DOHH2 (cell line): Measurements from ENCODE around the gene DCTN3.

Experiments used
- H3F3A ChIP-seq: fragments of 200-600 bp; sonication (generic), shearing (Covaris generic); 2 replicates; pipeline ENCODE4 v1.6.0; 2016; ENCODE audit warnings: antibody characterized with exemption, mild to moderate bottlenecking; ENCODE audit not compliant: control insufficient read depth, insufficient read depth
- H3K27ac ChIP-seq: fragments of 200-600 bp; sonication (generic); 2 replicates; pipeline ENCODE4 v1.5.1; 2014; ENCODE audit warnings: low read depth, mild to moderate bottlenecking, low read length, moderate library complexity
- H3K27me3 ChIP-seq: fragments of 200-600 bp; sonication (generic); 2 replicates; pipeline ENCODE4 v1.6.1; 2014; ENCODE audit warnings: mild to moderate bottlenecking, low read length, mixed read lengths; ENCODE audit not compliant: control insufficient read depth
- H3K36me3 ChIP-seq: fragments of 200-600 bp; sonication (generic); 2 replicates; pipeline ENCODE4 v1.6.1; 2014; ENCODE audit warnings: mild to moderate bottlenecking, low read length, moderate library complexity, mixed read lengths; ENCODE audit not compliant: control insufficient read depth
- H3K4me1 ChIP-seq: fragments of 200-600 bp; sonication (generic); 2 replicates; pipeline ENCODE4 v1.6.1; 2014; ENCODE audit warnings: mild to moderate bottlenecking, low read length, mixed read lengths; ENCODE audit not compliant: control insufficient read depth
- H3K4me2 ChIP-seq: fragments of 200-600 bp; sonication (generic); 2 replicates; pipeline ENCODE4 v1.6.0; 2014; ENCODE audit warnings: mild to moderate bottlenecking, low read length, moderate library complexity
- H3K4me3 ChIP-seq: fragments of 200-600 bp; sonication (generic); 2 replicates; pipeline ENCODE4 v1.5.1; 2014; ENCODE audit warnings: mild to moderate bottlenecking, low read length, mixed read lengths
- H3K79me2 ChIP-seq: fragments of 200-600 bp; sonication (generic); 2 replicates; pipeline ENCODE4 v1.6.1; 2014; ENCODE audit warnings: mild to moderate bottlenecking, low read length, mixed read lengths; ENCODE audit not compliant: control insufficient read depth
- H3K9me2 ChIP-seq: fragments of 200-600 bp; sonication (generic); replicated peaks from 2 replicates; pipeline ENCODE4 v1.6.1; 2014; ENCODE audit warnings: mild to moderate bottlenecking, low read length, mixed read lengths; ENCODE audit not compliant: control insufficient read depth
- H3K9me3 ChIP-seq: fragments of 200-600 bp; sonication (generic); 2 replicates; pipeline ENCODE4 v1.6.1; 2014; ENCODE audit warnings: antibody characterized with exemption, low read length, mixed read lengths; ENCODE audit not compliant: control insufficient read depth, insufficient read depth
- H4K20me1 ChIP-seq: fragments of 200-600 bp; sonication (generic); 2 replicates; pipeline ENCODE4 v1.6.0; 2014; ENCODE audit warnings: low read depth, mild to moderate bottlenecking, antibody characterized with exemption, low read length, moderate library complexity; ENCODE audit not compliant: control insufficient read depth, insufficient read depth
- CTCF ChIP-seq: fragments of 200-600 bp; sonication (generic); IDR thresholded peaks from one replicate; pipeline ENCODE4 v1.5.1; 2014; ENCODE audit warnings: antibody characterized with exemption, mild to moderate bottlenecking, low read depth, low read length; ENCODE audit not compliant: poor library complexity, severe bottlenecking
- EZH2phosphoT487 ChIP-seq: fragments of 200-600 bp; sonication (generic); IDR thresholded peaks from 2 replicates; pipeline ENCODE4 v1.6.1; 2017; ENCODE audit warnings: borderline replicate concordance, mild to moderate bottlenecking, antibody characterized with exemption, low read length, moderate library complexity, mixed read lengths

The DCTN3 gene

GRCh38 chr9:34579104-34579807, 41.0 kb downstream of the DCTN3 start:
- H3K27me3 ChIP-seq, result peaks cover 39% of the 10 kb centered on the region
- no peak overlapping the region for H3K27ac ChIP-seq
- H3F3A ChIP-seq, result no peaks in the 10 kb centered on the region
- H3K4me3 ChIP-seq, result no peak overlapping the region
- H3K4me1 ChIP-seq, result no peaks in the 10 kb centered on the region
- no peaks in the 10 kb centered on the region for H3K79me2 ChIP-seq
- no peak overlapping the region for H3K4me2 ChIP-seq
- H4K20me1 ChIP-seq, result no peaks in the 10 kb centered on the region
- no peaks in the 10 kb centered on the region for H3K36me3 ChIP-seq
- no peaks in the 10 kb centered on the region for H3K9me2 ChIP-seq
- H3K9me3 ChIP-seq, result no peaks in the 10 kb centered on the region
- TF ChIP-seq EZH2phosphoT487 (no peak), CTCF (no peak)

DNA sequence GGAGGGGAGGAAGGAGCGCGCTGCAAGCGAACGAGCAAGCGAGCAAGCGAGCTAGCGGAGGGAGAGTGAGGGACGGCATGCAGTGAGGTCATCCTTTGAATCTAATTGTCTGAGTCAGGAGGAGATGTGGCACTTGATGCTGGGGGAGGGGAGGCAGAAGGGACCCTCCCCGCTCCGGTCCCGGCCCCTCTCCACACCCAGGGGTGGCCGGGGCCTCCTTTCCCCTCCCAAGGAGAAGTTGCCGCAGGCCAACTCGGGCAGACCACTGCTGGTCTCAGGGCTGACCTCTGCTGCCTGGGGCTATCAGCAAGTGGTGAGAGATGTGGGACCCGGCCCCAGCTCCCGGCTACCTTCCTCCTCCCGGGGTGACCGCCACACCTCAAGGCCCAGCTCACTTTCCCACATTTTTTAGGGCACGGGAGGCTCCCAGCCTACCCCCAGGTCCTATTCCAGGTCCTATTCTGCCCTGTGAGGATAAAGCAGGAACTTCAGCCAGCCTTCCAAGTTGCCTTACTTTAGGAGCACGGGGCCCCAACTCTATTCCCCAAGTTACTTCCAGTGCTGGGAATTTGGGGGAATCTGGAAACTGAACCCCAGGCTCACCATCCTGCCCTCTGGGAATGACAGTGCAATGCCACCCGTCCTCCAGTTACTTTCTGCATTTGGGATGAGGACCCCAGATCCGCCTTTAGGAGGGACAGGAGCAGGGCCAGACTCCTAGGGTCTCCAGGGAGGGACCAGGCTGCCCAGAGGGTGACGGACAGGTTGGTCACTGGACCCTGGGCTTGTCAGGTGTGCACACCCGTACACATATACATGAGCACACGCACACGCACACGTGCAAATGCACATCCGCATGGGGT, 41.8 kb downstream of the DCTN3 start:
- no peaks in the 10 kb centered on the region for H4K20me1 ChIP-seq

GRCh38 chr9:34577400-34578240, 42.7 kb downstream of the DCTN3 start:
- H3F3A ChIP-seq, result no peaks in the 10 kb centered on the region
- H3K9me2 ChIP-seq, result no peaks in the 10 kb centered on the region
- TF ChIP-seq EZH2phosphoT487, result no peak
- TF ChIP-seq CTCF, result no peak
- H3K4me3 ChIP-seq, result no peak overlapping the region
- H3K9me3 ChIP-seq, result no peaks in the 10 kb centered on the region
- H3K4me1 ChIP-seq, result no peaks in the 10 kb centered on the region
- H3K79me2 ChIP-seq, result no peaks in the 10 kb centered on the region
- no peaks in the 10 kb centered on the region for H4K20me1 ChIP-seq
- peaks cover 39% of the 10 kb centered on the region for H3K27me3 ChIP-seq
- H3K27ac ChIP-seq, result no peak overlapping the region
- H3K4me2 ChIP-seq, result no peak overlapping the region
- H3K36me3 ChIP-seq, result no peaks in the 10 kb centered on the region

More for the DNA sequence above, 41.8 kb downstream of the DCTN3 start:
- Histone ChIP-seq H3K9me3 (no peaks in the 10 kb centered on the region), H3K4me2 (no peak overlapping the region), H3K4me1 (no peaks in the 10 kb centered on the region), H3K4me3 (no peak overlapping the region), H3K79me2 (no peaks in the 10 kb centered on the region), H3K27ac (no peak overlapping the region), H3F3A (no peaks in the 10 kb centered on the region), H3K36me3 (no peaks in the 10 kb centered on the region), H3K9me2 (no peaks in the 10 kb centered on the region), H3K27me3 (peaks cover 39% of the 10 kb centered on the region)
- TF ChIP-seq EZH2phosphoT487 (no peak), CTCF (no peak)
